ENCODE data around the gene PPP1CB.
"Not testable (repeated sequence)": the region's sequence is repeated elsewhere in the genome, so short reads cannot be mapped to it uniquely, and the experiment has no call there.

PPP1CB gene

DNA sequence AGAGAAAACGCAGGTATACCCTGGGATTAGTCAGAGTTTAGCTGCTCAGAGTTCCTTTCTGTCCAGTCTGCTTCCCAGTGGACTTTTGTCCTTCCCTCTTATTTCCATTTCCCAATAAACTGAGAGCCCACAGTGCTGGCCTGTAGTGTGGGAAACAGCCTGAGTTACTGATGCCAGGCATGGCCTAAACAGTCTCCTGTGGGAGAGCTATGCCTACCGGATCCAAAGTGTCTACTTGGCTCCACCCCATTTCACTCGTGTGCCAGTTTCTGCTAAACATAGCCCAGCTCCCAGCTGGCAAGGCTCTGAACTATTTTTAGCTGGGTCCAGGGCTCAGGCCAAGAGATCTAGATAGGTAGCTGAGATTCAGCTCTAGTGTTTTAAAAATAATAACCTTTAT, 15.6 kb upstream of the PPP1CB start:
- DNase-seq (ENCODE audit: low read depth): no peak
- TF ChIP-seq, protein P1, sequence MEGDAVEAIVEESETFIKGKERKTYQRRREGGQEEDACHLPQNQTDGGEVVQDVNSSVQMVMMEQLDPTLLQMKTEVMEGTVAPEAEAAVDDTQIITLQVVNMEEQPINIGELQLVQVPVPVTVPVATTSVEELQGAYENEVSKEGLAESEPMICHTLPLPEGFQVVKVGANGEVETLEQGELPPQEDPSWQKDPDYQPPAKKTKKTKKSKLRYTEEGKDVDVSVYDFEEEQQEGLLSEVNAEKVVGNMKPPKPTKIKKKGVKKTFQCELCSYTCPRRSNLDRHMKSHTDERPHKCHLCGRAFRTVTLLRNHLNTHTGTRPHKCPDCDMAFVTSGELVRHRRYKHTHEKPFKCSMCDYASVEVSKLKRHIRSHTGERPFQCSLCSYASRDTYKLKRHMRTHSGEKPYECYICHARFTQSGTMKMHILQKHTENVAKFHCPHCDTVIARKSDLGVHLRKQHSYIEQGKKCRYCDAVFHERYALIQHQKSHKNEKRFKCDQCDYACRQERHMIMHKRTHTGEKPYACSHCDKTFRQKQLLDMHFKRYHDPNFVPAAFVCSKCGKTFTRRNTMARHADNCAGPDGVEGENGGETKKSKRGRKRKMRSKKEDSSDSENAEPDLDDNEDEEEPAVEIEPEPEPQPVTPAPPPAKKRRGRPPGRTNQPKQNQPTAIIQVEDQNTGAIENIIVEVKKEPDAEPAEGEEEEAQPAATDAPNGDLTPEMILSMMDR (IDR thresholded peaks at IDR 0.05; ENCODE audit: low read depth, low read length, missing control alignments): no peak
- in situ Hi-C loops (cut with HindIII; ENCODE audit: low sequenced_read_pairs): no loop called here

DNA sequence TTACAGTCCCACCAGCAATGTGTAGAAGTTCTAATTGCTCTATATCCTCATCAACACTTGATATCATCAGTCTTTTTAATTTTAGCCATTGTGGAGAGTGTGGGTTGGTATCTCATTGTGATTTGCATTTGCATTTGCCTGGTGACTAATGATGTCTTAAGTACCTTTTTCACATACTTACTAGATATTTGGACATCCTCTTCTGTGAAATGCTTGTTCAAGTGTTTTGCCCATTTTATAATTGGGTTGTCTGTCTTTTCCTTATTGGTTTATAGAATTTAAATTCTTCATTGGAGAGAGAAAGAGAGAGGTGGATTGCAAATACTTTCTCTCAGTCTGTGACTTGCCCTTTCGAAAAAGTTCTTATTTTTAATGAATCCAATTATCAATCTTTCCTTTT, 14.0 kb upstream of the PPP1CB start:
- TF ChIP-seq, protein P1 (IDR thresholded peaks at IDR 0.05; ENCODE audit: low read depth, low read length, missing control alignments): no peak
- H3K4me3 ChIP-seq (ENCODE audit: low read depth, low read length): no peak overlapping the region
- no peak for DNase-seq (ENCODE audit: low read depth)
- in situ Hi-C loops (cut with HindIII; ENCODE audit: low sequenced_read_pairs): no loop called here

More for the DNA sequence above, 15.6 kb upstream of the PPP1CB start:
- no peak overlapping the region for H3K4me3 ChIP-seq (ENCODE audit: low read depth, low read length)

DNA sequence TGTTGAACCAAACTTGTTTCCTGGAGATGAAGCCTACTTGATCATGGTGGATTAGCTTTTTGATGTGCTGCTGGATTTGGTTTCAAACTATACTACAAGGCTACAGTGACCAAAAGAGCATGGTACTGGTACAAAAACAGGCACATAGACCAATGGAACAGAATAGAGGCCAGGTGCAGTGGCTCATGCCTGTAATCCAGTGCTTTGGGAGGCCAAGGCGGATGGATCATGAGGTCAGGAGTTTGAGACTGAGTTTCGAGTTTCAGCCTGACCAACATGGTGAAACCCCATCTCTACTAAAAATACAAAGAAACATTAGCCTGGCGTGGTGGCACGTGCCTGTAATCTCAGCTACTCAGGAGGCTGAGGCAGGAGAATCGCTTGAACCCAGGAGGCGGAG, 9.0 kb upstream of the PPP1CB start:
- in situ Hi-C loops (cut with HindIII; ENCODE audit: low sequenced_read_pairs); DNase-seq (ENCODE audit: low read depth); H3K4me3 ChIP-seq (ENCODE audit: low read depth, low read length): not testable (repeated sequence)

DNA sequence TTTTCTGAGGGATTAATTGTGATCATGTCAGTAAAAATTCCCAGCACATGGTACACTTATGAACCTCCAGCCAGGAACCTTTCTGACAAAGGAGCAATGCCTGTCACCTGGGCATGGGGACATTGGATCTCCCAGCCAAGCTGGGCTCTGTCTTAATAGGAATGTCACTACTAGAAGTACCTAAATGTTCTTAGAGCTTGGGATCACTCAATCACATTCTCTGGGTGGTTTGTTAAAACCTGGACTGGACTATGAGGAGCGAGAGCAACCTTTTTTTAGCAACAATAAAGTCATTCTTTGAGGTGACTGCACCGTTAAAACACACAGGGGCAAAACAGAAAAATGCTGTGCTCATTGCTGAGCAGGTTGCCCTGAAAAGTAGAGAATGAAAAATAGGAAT, 6.4 kb upstream of the PPP1CB start:
- no peak overlapping the region for H3K4me3 ChIP-seq (ENCODE audit: low read depth, low read length)
- in situ Hi-C loops (cut with HindIII; ENCODE audit: low sequenced_read_pairs): no loop called here
- DNase-seq (ENCODE audit: low read depth): no peak
- TF ChIP-seq, protein P1 (IDR thresholded peaks at IDR 0.05; ENCODE audit: low read depth, low read length, missing control alignments): no peak

DNA sequence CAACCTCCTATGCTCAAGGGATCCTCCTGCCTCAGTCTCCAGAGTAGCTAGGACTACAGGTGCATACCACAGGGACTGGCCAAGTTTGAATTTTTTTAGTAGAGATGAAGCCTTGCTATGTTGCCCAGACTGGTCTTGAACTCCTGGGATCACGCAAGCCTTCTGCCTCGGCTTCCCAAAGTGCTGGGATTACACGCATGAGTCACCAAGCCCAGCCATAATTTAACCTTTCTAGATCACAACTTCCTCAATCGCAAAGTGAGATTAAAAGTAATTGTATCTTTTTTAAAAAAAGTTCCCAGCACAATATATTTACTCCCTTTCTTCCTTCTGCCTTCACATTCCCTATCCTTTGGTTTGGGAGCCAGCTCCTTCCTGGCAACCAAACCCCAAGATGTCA, 5.8 kb upstream of the PPP1CB start:
- in situ Hi-C loops (cut with HindIII; ENCODE audit: low sequenced_read_pairs): no loop called here
- no peak overlapping the region for H3K4me3 ChIP-seq (ENCODE audit: low read depth, low read length)
- DNase-seq (ENCODE audit: low read depth): no peak
- TF ChIP-seq, protein P1 (IDR thresholded peaks at IDR 0.05; ENCODE audit: low read depth, low read length, missing control alignments): no peak

DNA sequence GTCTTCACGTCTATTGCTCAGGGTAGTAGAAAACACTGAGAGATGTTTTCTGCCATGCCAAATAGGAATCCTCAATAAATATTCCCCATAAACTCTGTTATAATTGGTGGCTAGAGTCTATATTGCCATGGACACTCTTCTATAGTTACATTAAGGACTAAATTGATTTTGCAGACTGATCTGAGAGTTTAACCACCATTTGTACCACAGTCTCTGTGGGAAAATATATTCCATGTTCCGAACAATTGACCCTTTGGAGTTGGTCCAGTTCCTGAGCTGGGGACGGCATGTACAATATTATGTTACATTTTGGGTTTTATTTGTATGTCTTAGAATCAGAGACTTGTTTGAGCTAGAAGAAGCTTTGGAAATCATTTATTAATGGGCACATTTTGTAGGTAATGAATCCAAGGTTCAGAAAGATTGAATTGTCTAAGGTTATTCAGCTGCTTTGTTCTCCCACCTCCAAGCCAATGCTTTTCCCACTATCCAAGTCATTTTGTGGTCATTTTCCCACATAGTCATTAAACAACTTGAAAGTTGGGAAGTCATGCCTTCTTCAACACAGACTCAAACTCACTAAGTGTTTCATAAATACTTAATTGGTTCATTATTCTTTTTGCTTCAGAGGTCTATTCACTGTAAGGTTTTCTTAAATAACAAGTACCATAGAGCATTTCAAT, 5.1 kb upstream of the PPP1CB start:
- DNase-seq (ENCODE audit: low read depth): no peak
- in situ Hi-C loops (cut with HindIII; ENCODE audit: low sequenced_read_pairs): no loop called here
- TF ChIP-seq, protein P1 (IDR thresholded peaks at IDR 0.05; ENCODE audit: low read depth, low read length, missing control alignments): no peak
- no peak overlapping the region for H3K4me3 ChIP-seq (ENCODE audit: low read depth, low read length)

DNA sequence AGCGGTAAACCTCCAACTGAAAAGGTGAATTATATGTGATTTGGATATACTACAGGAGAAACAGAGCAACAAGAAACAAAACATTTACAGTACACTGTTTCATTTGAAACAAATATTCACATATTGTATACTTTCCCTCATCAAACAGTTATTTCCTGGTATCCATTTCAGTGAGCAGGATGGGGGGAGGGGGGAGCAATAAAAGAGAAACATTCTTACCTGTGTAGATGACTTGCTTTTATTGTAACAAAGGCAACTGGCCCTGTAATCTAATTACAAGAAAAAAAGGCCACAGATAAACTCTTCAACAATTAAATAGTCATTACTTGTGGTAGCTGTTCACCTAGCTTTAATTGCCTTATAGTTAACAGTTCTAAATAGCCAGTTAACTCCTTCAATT, 3.9 kb upstream of the PPP1CB start:
- H3K4me3 ChIP-seq (ENCODE audit: low read depth, low read length): no peak overlapping the region
- in situ Hi-C loops (cut with HindIII; ENCODE audit: low sequenced_read_pairs): no loop called here
- no peak for DNase-seq (ENCODE audit: low read depth)
- TF ChIP-seq, protein P1 (IDR thresholded peaks at IDR 0.05; ENCODE audit: low read depth, low read length, missing control alignments): no peak
